A673 (cell line): ENCODE data around the gene QPCTL.

Experiments used
- CTCF ChIP-seq: fragments of 300-800, 200-600 bp; sonication (generic); conservative IDR thresholded peaks from 2 replicates; pipeline ENCODE4 v1.5.1; 2017; ENCODE audit warnings: low read depth, mild to moderate bottlenecking, antibody characterized with exemption, low read length, moderate library complexity, mixed read lengths
- EZH2 ChIP-seq: fragments of 200-600 bp; sonication (generic); IDR thresholded peaks from 2 replicates; pipeline ENCODE4 v1.6.1; 2017; ENCODE audit warnings: borderline replicate concordance, low read depth, mild to moderate bottlenecking, mixed read lengths, antibody characterized with exemption, low read length; ENCODE audit not compliant: poor library complexity, severe bottlenecking

- TF ChIP-seq CTCF, result no peak
- TF ChIP-seq EZH2, result no peak
Observed at GRCh38 chr19:45713141-45713540, 20.7 kb downstream of the QPCTL start.
